ENCODE results near the gene SS18. TPM values are rescaled to one million over a fixed set of nuclear protein-coding genes. Genes with fewer than 3 reads are reported as not detected.
"Not testable (repeated sequence)": the region's sequence is repeated elsewhere in the genome, so short reads cannot be mapped to it uniquely, and the experiment has no call there.

SS18 gene
- total and polyA plus RNA-seq, 4 donors, result 16.3 to 74.7 (median 34.5) TPM

DNA sequence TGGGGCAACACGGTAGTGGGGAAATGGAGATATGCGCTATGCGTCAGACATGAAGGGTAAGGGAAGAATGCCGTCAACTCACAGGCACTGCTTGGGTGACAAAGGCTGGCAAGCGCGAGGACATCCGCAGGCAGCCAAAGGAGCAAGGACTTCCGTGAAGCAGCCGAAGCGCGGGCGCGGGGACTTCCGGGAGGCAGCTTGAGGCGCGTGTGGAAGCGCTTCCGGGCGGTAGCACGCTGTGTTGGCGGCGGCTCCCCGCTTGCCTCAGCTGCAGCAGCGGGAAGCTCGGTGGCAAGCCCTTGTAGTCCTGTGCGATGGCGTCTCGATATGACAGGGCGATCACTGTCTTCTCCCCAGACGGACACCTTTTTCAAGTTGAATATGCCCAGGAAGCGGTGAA, 43.2 kb upstream of the SS18 start, which contains the start of gene PSMA8:
PSMA8 (plus strand) TSS at position 218 of the 400 bp plus-strand sequence; CDS start at position 315, 97 bp downstream.
- Histone ChIP-seq H3K36me3 (ENCODE audit: control insufficient read depth in 4 of 4, insufficient read depth in 3 of 4, low read depth in 1 of 4, low read length in 3 of 4) (no peaks in the 10 kb centered on the region), H3K27me3 (ENCODE audit: control insufficient read depth in 4 of 4, insufficient read depth in 4 of 4, low read length in 3 of 4) (no peaks in the 10 kb centered on the region), H3K27ac (ENCODE audit: low read depth in 1 of 2, low read length in 2 of 2) (no peak within 1 kb of the TSS), H3K9ac (ENCODE audit: low read depth in 1 of 2, low read length in 2 of 2) (no peak within 1 kb of the TSS), H3K4me1 (ENCODE audit: control insufficient read depth in 4 of 4, insufficient read depth in 4 of 4, low read length in 3 of 4) (no peaks in the 10 kb centered on the region), H3K4me3 (ENCODE audit: low read depth in 1 of 3, low read length in 3 of 3) (peak within 1 kb of the TSS in 1 of 3 donors; percentile 12), H3K9me3 (ENCODE audit: control insufficient read depth in 4 of 4, low read length in 3 of 4) (no peaks in the 10 kb centered on the region)
- TF ChIP-seq, protein P1, sequence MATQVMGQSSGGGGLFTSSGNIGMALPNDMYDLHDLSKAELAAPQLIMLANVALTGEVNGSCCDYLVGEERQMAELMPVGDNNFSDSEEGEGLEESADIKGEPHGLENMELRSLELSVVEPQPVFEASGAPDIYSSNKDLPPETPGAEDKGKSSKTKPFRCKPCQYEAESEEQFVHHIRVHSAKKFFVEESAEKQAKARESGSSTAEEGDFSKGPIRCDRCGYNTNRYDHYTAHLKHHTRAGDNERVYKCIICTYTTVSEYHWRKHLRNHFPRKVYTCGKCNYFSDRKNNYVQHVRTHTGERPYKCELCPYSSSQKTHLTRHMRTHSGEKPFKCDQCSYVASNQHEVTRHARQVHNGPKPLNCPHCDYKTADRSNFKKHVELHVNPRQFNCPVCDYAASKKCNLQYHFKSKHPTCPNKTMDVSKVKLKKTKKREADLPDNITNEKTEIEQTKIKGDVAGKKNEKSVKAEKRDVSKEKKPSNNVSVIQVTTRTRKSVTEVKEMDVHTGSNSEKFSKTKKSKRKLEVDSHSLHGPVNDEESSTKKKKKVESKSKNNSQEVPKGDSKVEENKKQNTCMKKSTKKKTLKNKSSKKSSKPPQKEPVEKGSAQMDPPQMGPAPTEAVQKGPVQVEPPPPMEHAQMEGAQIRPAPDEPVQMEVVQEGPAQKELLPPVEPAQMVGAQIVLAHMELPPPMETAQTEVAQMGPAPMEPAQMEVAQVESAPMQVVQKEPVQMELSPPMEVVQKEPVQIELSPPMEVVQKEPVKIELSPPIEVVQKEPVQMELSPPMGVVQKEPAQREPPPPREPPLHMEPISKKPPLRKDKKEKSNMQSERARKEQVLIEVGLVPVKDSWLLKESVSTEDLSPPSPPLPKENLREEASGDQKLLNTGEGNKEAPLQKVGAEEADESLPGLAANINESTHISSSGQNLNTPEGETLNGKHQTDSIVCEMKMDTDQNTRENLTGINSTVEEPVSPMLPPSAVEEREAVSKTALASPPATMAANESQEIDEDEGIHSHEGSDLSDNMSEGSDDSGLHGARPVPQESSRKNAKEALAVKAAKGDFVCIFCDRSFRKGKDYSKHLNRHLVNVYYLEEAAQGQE (IDR thresholded peaks at IDR 0.05), result no peak
- TF ChIP-seq, protein P2, sequence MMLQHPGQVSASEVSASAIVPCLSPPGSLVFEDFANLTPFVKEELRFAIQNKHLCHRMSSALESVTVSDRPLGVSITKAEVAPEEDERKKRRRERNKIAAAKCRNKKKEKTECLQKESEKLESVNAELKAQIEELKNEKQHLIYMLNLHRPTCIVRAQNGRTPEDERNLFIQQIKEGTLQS (IDR thresholded peaks at IDR 0.05), result no peak
- TF ChIP-seq SP1 (IDR thresholded peaks at IDR 0.05) (no peak), NR2F2 (IDR thresholded peaks at IDR 0.05) (no peak), YY1 (IDR thresholded peaks at IDR 0.05) (no peak), RXRA (IDR thresholded peaks at IDR 0.05) (no peak), EGR1 (IDR thresholded peaks at IDR 0.05; ENCODE audit: low read depth in 2 of 2) (no peak), GABPA (IDR thresholded peaks at IDR 0.05 in 1 of 2, conservative IDR thresholded peaks at IDR 0.05 in 1 of 2) (no peak), FOXA2 (IDR thresholded peaks at IDR 0.05) (no peak), RAD21 (IDR thresholded peaks at IDR 0.05) (no peak), FOXA1 (IDR thresholded peaks at IDR 0.05) (no peak), HNF4G (IDR thresholded peaks at IDR 0.05) (no peak), TAF1 (conservative IDR thresholded peaks at IDR 0.05) (no peak)
- TF ChIP-seq, protein P3, sequence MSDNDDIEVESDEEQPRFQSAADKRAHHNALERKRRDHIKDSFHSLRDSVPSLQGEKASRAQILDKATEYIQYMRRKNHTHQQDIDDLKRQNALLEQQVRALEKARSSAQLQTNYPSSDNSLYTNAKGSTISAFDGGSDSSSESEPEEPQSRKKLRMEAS (IDR thresholded peaks at IDR 0.05), result no peak
- TF ChIP-seq, protein P4, sequence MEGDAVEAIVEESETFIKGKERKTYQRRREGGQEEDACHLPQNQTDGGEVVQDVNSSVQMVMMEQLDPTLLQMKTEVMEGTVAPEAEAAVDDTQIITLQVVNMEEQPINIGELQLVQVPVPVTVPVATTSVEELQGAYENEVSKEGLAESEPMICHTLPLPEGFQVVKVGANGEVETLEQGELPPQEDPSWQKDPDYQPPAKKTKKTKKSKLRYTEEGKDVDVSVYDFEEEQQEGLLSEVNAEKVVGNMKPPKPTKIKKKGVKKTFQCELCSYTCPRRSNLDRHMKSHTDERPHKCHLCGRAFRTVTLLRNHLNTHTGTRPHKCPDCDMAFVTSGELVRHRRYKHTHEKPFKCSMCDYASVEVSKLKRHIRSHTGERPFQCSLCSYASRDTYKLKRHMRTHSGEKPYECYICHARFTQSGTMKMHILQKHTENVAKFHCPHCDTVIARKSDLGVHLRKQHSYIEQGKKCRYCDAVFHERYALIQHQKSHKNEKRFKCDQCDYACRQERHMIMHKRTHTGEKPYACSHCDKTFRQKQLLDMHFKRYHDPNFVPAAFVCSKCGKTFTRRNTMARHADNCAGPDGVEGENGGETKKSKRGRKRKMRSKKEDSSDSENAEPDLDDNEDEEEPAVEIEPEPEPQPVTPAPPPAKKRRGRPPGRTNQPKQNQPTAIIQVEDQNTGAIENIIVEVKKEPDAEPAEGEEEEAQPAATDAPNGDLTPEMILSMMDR (IDR thresholded peaks at IDR 0.05; ENCODE audit: low read depth, low read length, missing input control), result no peak
- TF ChIP-seq, protein P5, sequence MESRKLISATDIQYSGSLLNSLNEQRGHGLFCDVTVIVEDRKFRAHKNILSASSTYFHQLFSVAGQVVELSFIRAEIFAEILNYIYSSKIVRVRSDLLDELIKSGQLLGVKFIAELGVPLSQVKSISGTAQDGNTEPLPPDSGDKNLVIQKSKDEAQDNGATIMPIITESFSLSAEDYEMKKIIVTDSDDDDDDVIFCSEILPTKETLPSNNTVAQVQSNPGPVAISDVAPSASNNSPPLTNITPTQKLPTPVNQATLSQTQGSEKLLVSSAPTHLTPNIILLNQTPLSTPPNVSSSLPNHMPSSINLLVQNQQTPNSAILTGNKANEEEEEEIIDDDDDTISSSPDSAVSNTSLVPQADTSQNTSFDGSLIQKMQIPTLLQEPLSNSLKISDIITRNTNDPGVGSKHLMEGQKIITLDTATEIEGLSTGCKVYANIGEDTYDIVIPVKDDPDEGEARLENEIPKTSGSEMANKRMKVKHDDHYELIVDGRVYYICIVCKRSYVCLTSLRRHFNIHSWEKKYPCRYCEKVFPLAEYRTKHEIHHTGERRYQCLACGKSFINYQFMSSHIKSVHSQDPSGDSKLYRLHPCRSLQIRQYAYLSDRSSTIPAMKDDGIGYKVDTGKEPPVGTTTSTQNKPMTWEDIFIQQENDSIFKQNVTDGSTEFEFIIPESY (IDR thresholded peaks at IDR 0.05), result no peak
- no peak for DNase-seq (ENCODE audit: low spot score)
- 53% methylated on average over 31 of the region's 31 CpGs for WGBS

DNA sequence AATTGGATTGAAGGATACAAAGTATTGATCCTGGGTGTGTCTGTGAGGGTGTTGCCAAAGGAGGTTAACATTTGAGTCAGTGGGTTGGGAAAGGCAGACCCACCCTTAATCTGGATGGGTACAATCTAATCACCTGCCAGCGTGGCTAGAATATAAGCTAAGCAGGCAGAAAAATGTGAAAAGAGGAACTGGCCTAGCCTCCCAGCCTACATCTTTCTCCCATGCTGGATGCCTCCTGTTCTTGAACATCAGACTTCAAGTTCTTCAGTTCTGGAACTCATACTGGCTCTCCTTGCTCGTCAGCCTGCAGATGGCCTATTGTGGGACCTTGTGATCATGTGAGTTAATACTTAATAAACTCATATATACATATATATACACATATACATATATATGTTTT, 37.8 kb upstream of the SS18 start:
- H3K27ac ChIP-seq (ENCODE audit: low read depth in 1 of 2, low read length in 2 of 2); H3K9me3 ChIP-seq (ENCODE audit: control insufficient read depth in 4 of 4, low read length in 3 of 4); DNase-seq (ENCODE audit: low spot score); H3K9ac ChIP-seq (ENCODE audit: low read depth in 1 of 2, low read length in 2 of 2); H3K4me1 ChIP-seq (ENCODE audit: control insufficient read depth in 4 of 4, insufficient read depth in 4 of 4, low read length in 3 of 4); H3K27me3 ChIP-seq (ENCODE audit: control insufficient read depth in 4 of 4, insufficient read depth in 4 of 4, low read length in 3 of 4); H3K4me3 ChIP-seq (ENCODE audit: low read depth in 1 of 3, low read length in 3 of 3); H3K36me3 ChIP-seq (ENCODE audit: control insufficient read depth in 4 of 4, insufficient read depth in 3 of 4, low read depth in 1 of 4, low read length in 3 of 4): not testable (repeated sequence)
- 66% methylated on average over 2 of the region's 2 CpGs for WGBS
